K562 (cell line): ENCODE results near the gene RNF207.

Source experiments
- ATF3 ChIP-seq, 2 experiments: fragments of 450-650 bp in 1 of 2; sonication (generic) in 1 of 2; formaldehyde crosslinking in 1 of 2; IDR thresholded peaks in 1 of 2; conservative IDR thresholded peaks in 1 of 2; 2 replicates each; pipeline versions ENCODE4 v1.6.1 to v1.8.1; 2016 to 2023; ENCODE audit warnings: mild to moderate bottlenecking in 2 of 2, moderate library complexity in 2 of 2, inconsistent platforms in 1 of 2, missing genetic modification reagents in 1 of 2
- COPS2 ChIP-seq: fragments of 450-650 bp; conservative IDR thresholded peaks from 2 replicates; pipeline ENCODE4 v1.6.1; 2016; ENCODE audit warnings: mild to moderate bottlenecking, moderate library complexity
- CTCF ChIP-seq, 3 experiments: IDR thresholded peaks in 2 of 3; conservative IDR thresholded peaks in 1 of 3; 2 replicates each; pipeline ENCODE4 v1.5.1; 2011 to 2012; ENCODE audit warnings: low read length in 3 of 3, mild to moderate bottlenecking in 3 of 3, control low read depth in 2 of 3, improper control_type of control experiment in 1 of 3, inconsistent platforms in 1 of 3, low read depth in 1 of 3, mixed read lengths in 1 of 3, moderate library complexity in 1 of 3; ENCODE audit not compliant: insufficient read depth in 2 of 3
- FOS ChIP-seq: IDR thresholded peaks from 3 replicates; pipeline ENCODE4 v1.6.1; 2011; ENCODE audit not compliant: insufficient read length; ENCODE audit errors: extremely low read depth
- FOXK1 ChIP-seq: sonication (generic); formaldehyde crosslinking; IDR thresholded peaks from 2 replicates; pipeline ENCODE4 v1.8.0; 2022; ENCODE audit warnings: missing genetic modification reagents, mild to moderate bottlenecking, borderline replicate concordance
- HDGF ChIP-seq: fragments of 450-650 bp; IDR thresholded peaks from 2 replicates; pipeline ENCODE4 v1.6.1; 2016
- LCOR ChIP-seq: sonication (generic); formaldehyde crosslinking; IDR thresholded peaks from 2 replicates; pipeline ENCODE4 v1.8.0; 2022; ENCODE audit warnings: mild to moderate bottlenecking, missing genetic modification reagents
- NFIC ChIP-seq: fragments of 450-650 bp; IDR thresholded peaks from 2 replicates; pipeline ENCODE4 v1.6.1; 2017; ENCODE audit warnings: mild to moderate bottlenecking, inconsistent platforms
- NR2F6 ChIP-seq: fragments of 450-650 bp; formaldehyde crosslinking; IDR thresholded peaks from 2 replicates; pipeline ENCODE4 v1.4.0; 2020; ENCODE audit warnings: mild to moderate bottlenecking
- SPI1 ChIP-seq: IDR thresholded peaks from 2 replicates; pipeline ENCODE4 v1.6.1; 2011; ENCODE audit warnings: low read depth, low read length, control low read depth, borderline replicate concordance
- TF ChIP-seq, protein P1 (sequence below): sonication (generic); formaldehyde crosslinking; IDR thresholded peaks from 2 replicates; pipeline ENCODE4 v1.8.0; 2022; ENCODE audit warnings: missing genetic modification reagents, mild to moderate bottlenecking, moderate library complexity, borderline replicate concordance

DNA sequence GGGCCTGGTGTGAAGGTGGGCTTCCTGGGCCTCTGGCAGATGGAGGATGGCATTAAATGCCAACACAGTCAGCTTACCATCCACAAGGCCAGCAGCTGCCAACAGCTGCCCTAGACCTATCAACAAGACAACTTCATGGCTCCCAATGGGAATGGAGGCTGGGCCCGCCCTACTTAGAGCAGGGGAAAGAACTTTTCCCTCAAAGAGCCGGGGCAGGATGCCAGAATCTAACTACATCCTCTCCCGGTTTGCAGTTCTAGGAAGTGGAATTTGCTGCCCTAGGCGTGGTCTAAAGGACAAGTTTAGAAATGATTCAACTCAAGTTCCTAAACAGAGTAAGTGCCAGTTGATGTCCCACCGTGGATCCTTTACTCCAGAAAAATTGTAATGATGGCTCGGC lies 16.7 kb downstream of the RNF207 start:
- no peak for TF ChIP-seq LCOR
- TF ChIP-seq, protein P1, sequence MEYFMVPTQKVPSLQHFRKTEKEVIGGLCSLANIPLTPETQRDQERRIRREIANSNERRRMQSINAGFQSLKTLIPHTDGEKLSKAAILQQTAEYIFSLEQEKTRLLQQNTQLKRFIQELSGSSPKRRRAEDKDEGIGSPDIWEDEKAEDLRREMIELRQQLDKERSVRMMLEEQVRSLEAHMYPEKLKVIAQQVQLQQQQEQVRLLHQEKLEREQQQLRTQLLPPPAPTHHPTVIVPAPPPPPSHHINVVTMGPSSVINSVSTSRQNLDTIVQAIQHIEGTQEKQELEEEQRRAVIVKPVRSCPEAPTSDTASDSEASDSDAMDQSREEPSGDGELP: no peak
- no peak for TF ChIP-seq FOS
- TF ChIP-seq NFIC: 0 out of 2 replicates have a peak, but pooled peaks have one; percentile 13
- no peak for TF ChIP-seq SPI1
- no peak for TF ChIP-seq NR2F6 (CRISPR knock-in tag)
- no peak for TF ChIP-seq COPS2
- TF ChIP-seq FOXK1 (CRISPR knock-in tag): no peak
- no peak for TF ChIP-seq ATF3 (IDR thresholded peaks at IDR 0.05)
- TF ChIP-seq ATF3 (CRISPR knock-in tag; conservative IDR thresholded peaks at IDR 0.05): no peak
- TF ChIP-seq CTCF (IDR thresholded peaks at IDR 0.05 in 2 of 3, conservative IDR thresholded peaks at IDR 0.05 in 1 of 3; ENCODE audit: insufficient read depth in 2 of 3, low read depth in 1 of 3, low read length in 3 of 3): no peak
- TF ChIP-seq HDGF: no peak
